Neural cell (in vitro differentiated cells): ENCODE measurements around the gene CUEDC1.

ENCODE experiments used
- CTCF ChIP-seq: fragments of 450-650 bp; IDR thresholded peaks from 2 replicates; pipeline ENCODE4 v1.5.1; 2014; ENCODE audit warnings: antibody characterized with exemption, mild to moderate bottlenecking, moderate library complexity; ENCODE audit not compliant: poor library complexity, severe bottlenecking
- EP300 ChIP-seq: fragments of 450-650 bp; conservative IDR thresholded peaks from 2 replicates; pipeline ENCODE4 v1.6.1; 2014; ENCODE audit warnings: antibody characterized with exemption, mild to moderate bottlenecking, moderate library complexity; ENCODE audit not compliant: poor library complexity, severe bottlenecking
- POLR2AphosphoS5 ChIP-seq: IDR thresholded peaks from 2 replicates; pipeline ENCODE4 v1.6.1; 2012
- RAD21 ChIP-seq: fragments of 450-650 bp; conservative IDR thresholded peaks from 2 replicates; pipeline ENCODE4 v1.6.1; 2014; ENCODE audit warnings: antibody characterized with exemption, mild to moderate bottlenecking, moderate library complexity
- TAF1 ChIP-seq: IDR thresholded peaks from 2 replicates; pipeline ENCODE4 v1.6.1; 2012; ENCODE audit warnings: low read depth

GRCh38 chr17:57853695-57854094, 101.5 kb downstream of the CUEDC1 start:
- TF ChIP-seq POLR2AphosphoS5 (no peak), RAD21 (no peak), CTCF (no peak), TAF1 (no peak), EP300 (no peak)
